ENCODE measurements around the gene KCNJ15. TPM values are rescaled to one million over a fixed set of nuclear protein-coding genes. Genes with fewer than 3 reads are reported as not detected.
A peak's percentile ranks its signal among the peaks of the same experiment; 100 is the strongest.

KCNJ15 gene
- total and polyA plus RNA-seq, 2 experiments from 2014 or later = 1.2 to 2.1 TPM

- WGBS, 2 experiments (ENCODE audit: low coverage in 1 of 2, low lambda C conversion rate in 2 of 2, missing lambda C conversion rate in 2 of 2) = 92 to 93% methylated on average over 6 of the region's 6 CpGs
- H3K9ac ChIP-seq = no peak overlapping the region
- H3K36me3 ChIP-seq (ENCODE audit: low read depth) = no peaks in the 10 kb centered on the region
- H3K79me2 ChIP-seq (ENCODE audit: insufficient read depth) = no peaks in the 10 kb centered on the region
- peak; percentile 29 for DNase-seq
- peaks cover 48% of the 10 kb centered on the region for H3F3A ChIP-seq (ENCODE audit: insufficient read depth)
- H3K27me3 ChIP-seq (replicated peaks; ENCODE audit: insufficient read depth) = no peaks in the 10 kb centered on the region
- no peak overlapping the region for H3K4me2 ChIP-seq (ENCODE audit: unreplicated experiment)
- H3K4me1 ChIP-seq (ENCODE audit: insufficient read depth) = peaks cover 38% of the 10 kb centered on the region
- TF ChIP-seq EZH2phosphoT487 (IDR thresholded peaks at IDR 0.05; ENCODE audit: insufficient read depth, low read depth) (no peak), EZH2 (IDR thresholded peaks at IDR 0.05; ENCODE audit: insufficient read depth, poor library complexity, severe bottlenecking) (no peak)
- no peaks in the 10 kb centered on the region for H3K9me2 ChIP-seq (ENCODE audit: insufficient read depth)
- no peak overlapping the region for H2AFZ ChIP-seq
- in situ Hi-C loops (cut with MboI) = no loop called here
- no peaks in the 10 kb centered on the region for H3K9me3 ChIP-seq (ENCODE audit: low read depth)
- H3K27ac ChIP-seq = peak overlapping the region; percentile 78; the same call in 1 of the 2 replicates
- H4K20me1 ChIP-seq (ENCODE audit: insufficient read depth) = no peaks in the 10 kb centered on the region
- no peak overlapping the region for H3K4me3 ChIP-seq
Observed at GRCh38 chr21:38311765-38312164, 55.0 kb downstream of the KCNJ15 start.

- peaks cover 46% of the 10 kb centered on the region for H3F3A ChIP-seq (ENCODE audit: insufficient read depth)
- no peaks in the 10 kb centered on the region for H3K36me3 ChIP-seq (ENCODE audit: low read depth)
- H3K9ac ChIP-seq = no peak overlapping the region
- H3K27me3 ChIP-seq (replicated peaks; ENCODE audit: insufficient read depth) = no peaks in the 10 kb centered on the region
- H3K4me1 ChIP-seq (ENCODE audit: insufficient read depth) = peaks cover 29% of the 10 kb centered on the region
- no peaks in the 10 kb centered on the region for H4K20me1 ChIP-seq (ENCODE audit: insufficient read depth)
- TF ChIP-seq EZH2 (IDR thresholded peaks at IDR 0.05; ENCODE audit: insufficient read depth, poor library complexity, severe bottlenecking) (no peak), EZH2phosphoT487 (IDR thresholded peaks at IDR 0.05; ENCODE audit: insufficient read depth, low read depth) (no peak)
- no peak overlapping the region for H3K4me2 ChIP-seq (ENCODE audit: unreplicated experiment)
- in situ Hi-C loops (cut with MboI) = no loop called here
- no peaks in the 10 kb centered on the region for H3K9me3 ChIP-seq (ENCODE audit: low read depth)
- H3K9me2 ChIP-seq (ENCODE audit: insufficient read depth) = no peaks in the 10 kb centered on the region
- no peak overlapping the region for H2AFZ ChIP-seq
- no peaks in the 10 kb centered on the region for H3K79me2 ChIP-seq (ENCODE audit: insufficient read depth)
- H3K27ac ChIP-seq = no peak overlapping the region
- H3K4me3 ChIP-seq = no peak overlapping the region
- WGBS, 2 experiments (ENCODE audit: low coverage in 1 of 2, low lambda C conversion rate in 2 of 2, missing lambda C conversion rate in 2 of 2) = 95 to 96% methylated on average over 1 of the region's 1 CpG
- DNase-seq = no peak
Observed at GRCh38 chr21:38312822-38313221, 56.0 kb downstream of the KCNJ15 start.

- H3K9me2 ChIP-seq (ENCODE audit: insufficient read depth) = no peaks in the 10 kb centered on the region
- H3K4me3 ChIP-seq = no peak overlapping the region
- no peaks in the 10 kb centered on the region for H3K9me3 ChIP-seq (ENCODE audit: low read depth)
- no peaks in the 10 kb centered on the region for H3K27me3 ChIP-seq (replicated peaks; ENCODE audit: insufficient read depth)
- H4K20me1 ChIP-seq (ENCODE audit: insufficient read depth) = no peaks in the 10 kb centered on the region
- H3K36me3 ChIP-seq (ENCODE audit: low read depth) = no peaks in the 10 kb centered on the region
- no peak overlapping the region for H2AFZ ChIP-seq
- TF ChIP-seq EZH2 (IDR thresholded peaks at IDR 0.05; ENCODE audit: insufficient read depth, poor library complexity, severe bottlenecking) (no peak), EZH2phosphoT487 (IDR thresholded peaks at IDR 0.05; ENCODE audit: insufficient read depth, low read depth) (no peak)
- DNase-seq = no peak
- H3K4me2 ChIP-seq (ENCODE audit: unreplicated experiment) = no peak overlapping the region
- no peaks in the 10 kb centered on the region for H3K79me2 ChIP-seq (ENCODE audit: insufficient read depth)
- peaks cover 47% of the 10 kb centered on the region for H3F3A ChIP-seq (ENCODE audit: insufficient read depth)
- H3K4me1 ChIP-seq (ENCODE audit: insufficient read depth) = peaks cover 23% of the 10 kb centered on the region
- no peak overlapping the region for H3K9ac ChIP-seq
- in situ Hi-C loops (cut with MboI) = no loop called here
- 66 to 73% methylated on average over 3 of the region's 3 CpGs for WGBS, 2 experiments (ENCODE audit: low coverage in 1 of 2, low lambda C conversion rate in 2 of 2, missing lambda C conversion rate in 2 of 2)
- H3K27ac ChIP-seq = no peak overlapping the region
Observed at GRCh38 chr21:38314558-38314957, 57.8 kb downstream of the KCNJ15 start.

GRCh38 chr21:38315122-38315521 is 58.3 kb downstream of the KCNJ15 start:
- Histone ChIP-seq H3K9me2 (ENCODE audit: insufficient read depth) (no peaks in the 10 kb centered on the region), H4K20me1 (ENCODE audit: insufficient read depth) (no peaks in the 10 kb centered on the region), H3K27ac (no peak overlapping the region), H3K9ac (no peak overlapping the region), H3K9me3 (ENCODE audit: low read depth) (no peaks in the 10 kb centered on the region), H3K79me2 (ENCODE audit: insufficient read depth) (no peaks in the 10 kb centered on the region), H3K4me2 (ENCODE audit: unreplicated experiment) (no peak overlapping the region), H3K27me3 (replicated peaks; ENCODE audit: insufficient read depth) (no peaks in the 10 kb centered on the region), H2AFZ (no peak overlapping the region), H3F3A (ENCODE audit: insufficient read depth) (peaks cover 47% of the 10 kb centered on the region), H3K36me3 (ENCODE audit: low read depth) (no peaks in the 10 kb centered on the region), H3K4me3 (no peak overlapping the region), H3K4me1 (ENCODE audit: insufficient read depth) (peaks cover 24% of the 10 kb centered on the region)
- in situ Hi-C loops (cut with MboI) = no loop called here
- no peak for TF ChIP-seq EZH2 (IDR thresholded peaks at IDR 0.05; ENCODE audit: insufficient read depth, poor library complexity, severe bottlenecking)
- TF ChIP-seq EZH2phosphoT487 (IDR thresholded peaks at IDR 0.05; ENCODE audit: insufficient read depth, low read depth) = no peak
- no peak for DNase-seq
- 98 to 100% methylated on average over 2 of the region's 2 CpGs for WGBS, 2 experiments (ENCODE audit: low coverage in 1 of 2, low lambda C conversion rate in 2 of 2, missing lambda C conversion rate in 2 of 2)

DNA sequence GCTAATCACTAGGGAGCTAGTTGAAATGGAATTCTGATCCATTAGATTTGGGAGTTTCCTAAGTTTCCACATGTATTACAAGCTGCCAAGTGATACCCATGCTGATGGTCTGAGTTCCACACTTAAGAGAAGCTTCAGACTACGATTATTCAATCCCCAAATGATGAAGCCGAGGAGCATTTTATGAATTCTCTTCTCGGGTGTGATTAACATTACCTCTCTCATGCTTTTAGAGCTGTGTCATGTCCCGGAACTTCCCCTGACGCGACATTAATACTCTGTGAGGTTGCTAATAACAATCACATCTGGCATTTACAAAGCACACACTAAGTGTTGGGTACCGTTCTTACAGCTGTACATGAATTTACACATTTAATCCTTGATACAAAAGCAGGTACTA is 63.0 kb downstream of the KCNJ15 start:
- no peaks in the 10 kb centered on the region for H3K36me3 ChIP-seq (ENCODE audit: low read depth)

More for the DNA sequence above, 63.0 kb downstream of the KCNJ15 start:
- no peak for TF ChIP-seq EZH2phosphoT487 (IDR thresholded peaks at IDR 0.05; ENCODE audit: insufficient read depth, low read depth)
- TF ChIP-seq EZH2 (IDR thresholded peaks at IDR 0.05; ENCODE audit: insufficient read depth, poor library complexity, severe bottlenecking) = no peak
- Histone ChIP-seq H3K4me2 (ENCODE audit: unreplicated experiment) (peak overlapping the region; percentile 49), H3K4me1 (ENCODE audit: insufficient read depth) (peaks cover 45% of the 10 kb centered on the region), H3F3A (ENCODE audit: insufficient read depth) (peaks cover 71% of the 10 kb centered on the region), H3K9ac (peak overlapping the region; percentile 46; the same call in 1 of the 2 replicates), H3K4me3 (no peak overlapping the region), H4K20me1 (ENCODE audit: insufficient read depth) (no peaks in the 10 kb centered on the region), H3K27me3 (replicated peaks; ENCODE audit: insufficient read depth) (no peaks in the 10 kb centered on the region), H3K9me3 (ENCODE audit: low read depth) (no peaks in the 10 kb centered on the region), H3K79me2 (ENCODE audit: insufficient read depth) (no peaks in the 10 kb centered on the region), H3K27ac (peak overlapping the region; percentile 66), H2AFZ (no peak overlapping the region), H3K9me2 (ENCODE audit: insufficient read depth) (no peaks in the 10 kb centered on the region)
- peak; percentile 85 for DNase-seq
- 1 to 3% methylated on average over 7 of the region's 7 CpGs for WGBS, 2 experiments (ENCODE audit: low coverage in 1 of 2, low lambda C conversion rate in 2 of 2, missing lambda C conversion rate in 2 of 2)
- in situ Hi-C loops (cut with MboI) = no loop called here
